ENCODE measurements around the gene SAP30. TPM values are rescaled to one million over a fixed set of nuclear protein-coding genes. Genes with fewer than 3 reads are reported as not detected.

SAP30 gene
- total and polyA plus RNA-seq, 2 experiments from 2014 or later: 9.3 to 16.5 TPM

DNA sequence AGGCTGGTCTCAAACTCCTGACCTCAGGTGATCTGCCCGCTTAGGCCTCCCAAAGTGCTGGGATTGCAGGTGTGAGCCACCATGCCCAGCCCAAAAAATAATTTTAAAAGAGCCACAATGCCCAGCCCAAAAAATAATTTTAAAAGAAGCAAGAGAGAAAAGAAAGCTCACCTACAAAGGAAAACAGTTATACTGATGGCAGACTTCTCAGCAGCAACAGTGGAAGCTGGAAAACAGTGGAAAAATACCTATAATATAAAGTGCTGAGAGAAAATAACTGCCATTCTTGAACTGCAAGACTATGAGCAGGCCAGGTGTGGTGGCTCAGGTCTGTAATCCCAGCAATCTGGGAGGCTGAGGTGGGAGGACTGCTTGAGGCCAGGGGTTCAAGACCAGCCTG is 23.3 kb upstream of the SAP30 start (continued):
- TF ChIP-seq, protein P1, sequence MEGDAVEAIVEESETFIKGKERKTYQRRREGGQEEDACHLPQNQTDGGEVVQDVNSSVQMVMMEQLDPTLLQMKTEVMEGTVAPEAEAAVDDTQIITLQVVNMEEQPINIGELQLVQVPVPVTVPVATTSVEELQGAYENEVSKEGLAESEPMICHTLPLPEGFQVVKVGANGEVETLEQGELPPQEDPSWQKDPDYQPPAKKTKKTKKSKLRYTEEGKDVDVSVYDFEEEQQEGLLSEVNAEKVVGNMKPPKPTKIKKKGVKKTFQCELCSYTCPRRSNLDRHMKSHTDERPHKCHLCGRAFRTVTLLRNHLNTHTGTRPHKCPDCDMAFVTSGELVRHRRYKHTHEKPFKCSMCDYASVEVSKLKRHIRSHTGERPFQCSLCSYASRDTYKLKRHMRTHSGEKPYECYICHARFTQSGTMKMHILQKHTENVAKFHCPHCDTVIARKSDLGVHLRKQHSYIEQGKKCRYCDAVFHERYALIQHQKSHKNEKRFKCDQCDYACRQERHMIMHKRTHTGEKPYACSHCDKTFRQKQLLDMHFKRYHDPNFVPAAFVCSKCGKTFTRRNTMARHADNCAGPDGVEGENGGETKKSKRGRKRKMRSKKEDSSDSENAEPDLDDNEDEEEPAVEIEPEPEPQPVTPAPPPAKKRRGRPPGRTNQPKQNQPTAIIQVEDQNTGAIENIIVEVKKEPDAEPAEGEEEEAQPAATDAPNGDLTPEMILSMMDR (conservative IDR thresholded peaks at IDR 0.05; ENCODE audit: low read depth in 2 of 2): no peak
- TF ChIP-seq JUNB (IDR thresholded peaks at IDR 0.05; ENCODE audit: unreplicated experiment): no peak
- no peak for TF ChIP-seq POLR2AphosphoS5 (IDR thresholded peaks at IDR 0.05; ENCODE audit: low read depth)
- TF ChIP-seq ZNF114 (CRISPR knock-in tag; IDR thresholded peaks at IDR 0.05): no peak
- TF ChIP-seq, protein P2, sequence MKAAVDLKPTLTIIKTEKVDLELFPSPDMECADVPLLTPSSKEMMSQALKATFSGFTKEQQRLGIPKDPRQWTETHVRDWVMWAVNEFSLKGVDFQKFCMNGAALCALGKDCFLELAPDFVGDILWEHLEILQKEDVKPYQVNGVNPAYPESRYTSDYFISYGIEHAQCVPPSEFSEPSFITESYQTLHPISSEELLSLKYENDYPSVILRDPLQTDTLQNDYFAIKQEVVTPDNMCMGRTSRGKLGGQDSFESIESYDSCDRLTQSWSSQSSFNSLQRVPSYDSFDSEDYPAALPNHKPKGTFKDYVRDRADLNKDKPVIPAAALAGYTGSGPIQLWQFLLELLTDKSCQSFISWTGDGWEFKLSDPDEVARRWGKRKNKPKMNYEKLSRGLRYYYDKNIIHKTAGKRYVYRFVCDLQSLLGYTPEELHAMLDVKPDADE (IDR thresholded peaks at IDR 0.05): no peak
- TF ChIP-seq ZNF331 (CRISPR knock-in tag; IDR thresholded peaks at IDR 0.05; ENCODE audit: low read depth): no peak
- no peak for TF ChIP-seq CREB1 (CRISPR knock-in tag; IDR thresholded peaks at IDR 0.05; ENCODE audit: low read depth)
- TF ChIP-seq EZH2phosphoT487 (IDR thresholded peaks at IDR 0.05; ENCODE audit: unreplicated experiment): no peak
- TF ChIP-seq STAT1 (IDR thresholded peaks at IDR 0.05; ENCODE audit: unreplicated experiment): no peak
- no peak for TF ChIP-seq NANOG (IDR thresholded peaks at IDR 0.05; ENCODE audit: borderline replicate concordance)

DNA sequence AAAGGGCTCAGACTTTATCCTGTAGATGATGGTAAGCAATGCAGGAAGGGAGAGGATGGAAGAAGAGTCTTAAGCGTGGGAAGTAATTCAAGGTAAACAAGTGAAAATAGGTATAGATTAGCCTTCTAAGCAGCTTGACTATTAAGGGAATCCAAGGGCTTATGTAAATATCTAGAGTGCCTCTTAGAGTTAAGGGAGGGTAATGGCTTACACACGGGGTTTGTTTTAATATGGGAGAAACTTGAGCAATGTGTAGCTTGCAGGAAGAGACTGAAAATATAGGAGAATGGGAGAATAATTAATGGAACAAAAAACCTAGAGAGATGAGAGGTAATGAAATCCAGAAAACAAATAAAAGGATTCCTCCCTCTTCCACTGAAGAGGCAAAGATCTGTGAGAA is 12.8 kb upstream of the SAP30 start:
- H3K9me2 ChIP-seq (ENCODE audit: insufficient read depth): no peaks in the 10 kb centered on the region
- peaks cover 3% of the 10 kb centered on the region; the same call in 1 of the 2 replicates for H4K20me1 ChIP-seq (replicated peaks; ENCODE audit: insufficient read depth)
- no peak overlapping the region for H3K27ac Mint-ChIP-seq
- H3K9me3 Mint-ChIP-seq: no peaks in the 10 kb centered on the region
- no peaks in the 10 kb centered on the region for H3K4me1 ChIP-seq (ENCODE audit: insufficient read depth)
- 0 out of 3 replicates have a peak, but pooled peaks cover 2% of the 10 kb centered on the region for H3K4me1 Mint-ChIP-seq
- no peaks in the 10 kb centered on the region for H3K79me2 ChIP-seq (replicated peaks; ENCODE audit: insufficient read depth)
- H3K27me3 Mint-ChIP-seq (ENCODE audit: insufficient read depth, low read depth, poor library complexity): peaks cover 4% of the 10 kb centered on the region
- no peak overlapping the region for H2AFZ ChIP-seq
- ATAC-seq (no peak), DNase-seq (ENCODE audit: low spot score) (no peak)
- no peak overlapping the region for H3K4me2 ChIP-seq
- no peaks in the 10 kb centered on the region for H3K36me3 Mint-ChIP-seq (ENCODE audit: low read depth)
- H3K4me3 ChIP-seq: no peak overlapping the region
- H3F3A ChIP-seq (replicated peaks; ENCODE audit: low read depth): no peaks in the 10 kb centered on the region
- no peaks in the 10 kb centered on the region for H3K36me3 ChIP-seq (ENCODE audit: insufficient read depth)
- no peaks in the 10 kb centered on the region for H3K27me3 ChIP-seq (ENCODE audit: insufficient read depth)
- H3K4me3 Mint-ChIP-seq: no peak overlapping the region
- H3K27ac ChIP-seq (ENCODE audit: low read depth): no peak overlapping the region
- TF ChIP-seq NANOG (IDR thresholded peaks at IDR 0.05; ENCODE audit: borderline replicate concordance): no peak
- no peak for TF ChIP-seq STAT1 (IDR thresholded peaks at IDR 0.05; ENCODE audit: unreplicated experiment)
- TF ChIP-seq ZNF114 (CRISPR knock-in tag; IDR thresholded peaks at IDR 0.05): no peak
- no peak for TF ChIP-seq EZH2phosphoT487 (IDR thresholded peaks at IDR 0.05; ENCODE audit: unreplicated experiment)
- TF ChIP-seq POLR2AphosphoS5 (IDR thresholded peaks at IDR 0.05; ENCODE audit: low read depth): no peak
- TF ChIP-seq CREB1 (CRISPR knock-in tag; IDR thresholded peaks at IDR 0.05; ENCODE audit: low read depth): no peak
- TF ChIP-seq, protein P2 (IDR thresholded peaks at IDR 0.05): no peak
- TF ChIP-seq, protein P1 (conservative IDR thresholded peaks at IDR 0.05; ENCODE audit: low read depth in 2 of 2): no peak; a peak in 1 of 4 replicates
- TF ChIP-seq, protein P3, sequence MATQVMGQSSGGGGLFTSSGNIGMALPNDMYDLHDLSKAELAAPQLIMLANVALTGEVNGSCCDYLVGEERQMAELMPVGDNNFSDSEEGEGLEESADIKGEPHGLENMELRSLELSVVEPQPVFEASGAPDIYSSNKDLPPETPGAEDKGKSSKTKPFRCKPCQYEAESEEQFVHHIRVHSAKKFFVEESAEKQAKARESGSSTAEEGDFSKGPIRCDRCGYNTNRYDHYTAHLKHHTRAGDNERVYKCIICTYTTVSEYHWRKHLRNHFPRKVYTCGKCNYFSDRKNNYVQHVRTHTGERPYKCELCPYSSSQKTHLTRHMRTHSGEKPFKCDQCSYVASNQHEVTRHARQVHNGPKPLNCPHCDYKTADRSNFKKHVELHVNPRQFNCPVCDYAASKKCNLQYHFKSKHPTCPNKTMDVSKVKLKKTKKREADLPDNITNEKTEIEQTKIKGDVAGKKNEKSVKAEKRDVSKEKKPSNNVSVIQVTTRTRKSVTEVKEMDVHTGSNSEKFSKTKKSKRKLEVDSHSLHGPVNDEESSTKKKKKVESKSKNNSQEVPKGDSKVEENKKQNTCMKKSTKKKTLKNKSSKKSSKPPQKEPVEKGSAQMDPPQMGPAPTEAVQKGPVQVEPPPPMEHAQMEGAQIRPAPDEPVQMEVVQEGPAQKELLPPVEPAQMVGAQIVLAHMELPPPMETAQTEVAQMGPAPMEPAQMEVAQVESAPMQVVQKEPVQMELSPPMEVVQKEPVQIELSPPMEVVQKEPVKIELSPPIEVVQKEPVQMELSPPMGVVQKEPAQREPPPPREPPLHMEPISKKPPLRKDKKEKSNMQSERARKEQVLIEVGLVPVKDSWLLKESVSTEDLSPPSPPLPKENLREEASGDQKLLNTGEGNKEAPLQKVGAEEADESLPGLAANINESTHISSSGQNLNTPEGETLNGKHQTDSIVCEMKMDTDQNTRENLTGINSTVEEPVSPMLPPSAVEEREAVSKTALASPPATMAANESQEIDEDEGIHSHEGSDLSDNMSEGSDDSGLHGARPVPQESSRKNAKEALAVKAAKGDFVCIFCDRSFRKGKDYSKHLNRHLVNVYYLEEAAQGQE (IDR thresholded peaks at IDR 0.05; ENCODE audit: unreplicated experiment): no peak
- TF ChIP-seq JUNB (IDR thresholded peaks at IDR 0.05; ENCODE audit: unreplicated experiment): no peak

Data from GM23338 (cell line).